ENCODE measurements around the gene RANBP17. TPM values are rescaled to one million over a fixed set of nuclear protein-coding genes. Genes with fewer than 3 reads are reported as not detected.

Gene RANBP17
- polyA plus RNA-seq, 1 donor from 2014 or later, result 25.5 TPM

DNA sequence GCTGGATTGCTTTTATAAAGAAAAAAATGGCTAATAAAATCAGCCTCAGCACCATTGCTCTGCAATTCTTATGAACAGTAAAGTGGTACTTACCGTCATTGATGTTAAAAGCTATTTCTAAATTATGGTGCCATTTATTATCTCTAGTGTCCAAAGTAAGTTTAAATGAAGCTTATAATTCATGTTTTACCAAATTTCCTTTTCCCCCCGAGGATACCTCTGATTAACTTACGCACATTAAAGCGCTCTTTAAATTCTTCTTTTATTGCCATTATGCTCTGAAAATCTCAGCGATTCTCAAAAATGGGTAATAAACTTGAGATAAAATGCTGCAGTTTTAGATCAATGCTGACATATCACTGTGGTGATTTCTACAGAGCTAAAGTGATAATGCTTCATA, 460.7 kb downstream of the RANBP17 start:
- no peaks in the 10 kb centered on the region for H3F3A ChIP-seq (ENCODE audit: insufficient read depth, low read length, poor library complexity, severe bottlenecking)
- no peak overlapping the region for H3K4me3 ChIP-seq (ENCODE audit: low read length)
- no peak overlapping the region for H2AFZ ChIP-seq (ENCODE audit: low read depth, low read length)
- no peak overlapping the region for H3K4me2 ChIP-seq (ENCODE audit: low read length)
- H3K36me3 ChIP-seq (ENCODE audit: insufficient read depth, low read length), result no peaks in the 10 kb centered on the region
- no peaks in the 10 kb centered on the region for H3K9me3 ChIP-seq (ENCODE audit: low read length)
- no peak overlapping the region for H3K9ac ChIP-seq (ENCODE audit: low read length)
- H3K27me3 ChIP-seq (ENCODE audit: insufficient read depth, low read depth, low read length), result peaks cover 63% of the 10 kb centered on the region
- H3K27ac ChIP-seq (ENCODE audit: low read length), result no peak overlapping the region
- no peaks in the 10 kb centered on the region for H4K20me1 ChIP-seq (ENCODE audit: insufficient read depth)
- no peaks in the 10 kb centered on the region for H3K9me2 ChIP-seq (ENCODE audit: insufficient read depth, low read length)
- H3K79me2 ChIP-seq (replicated peaks; ENCODE audit: insufficient read depth, low read length), result no peaks in the 10 kb centered on the region
- TF ChIP-seq, protein P1, sequence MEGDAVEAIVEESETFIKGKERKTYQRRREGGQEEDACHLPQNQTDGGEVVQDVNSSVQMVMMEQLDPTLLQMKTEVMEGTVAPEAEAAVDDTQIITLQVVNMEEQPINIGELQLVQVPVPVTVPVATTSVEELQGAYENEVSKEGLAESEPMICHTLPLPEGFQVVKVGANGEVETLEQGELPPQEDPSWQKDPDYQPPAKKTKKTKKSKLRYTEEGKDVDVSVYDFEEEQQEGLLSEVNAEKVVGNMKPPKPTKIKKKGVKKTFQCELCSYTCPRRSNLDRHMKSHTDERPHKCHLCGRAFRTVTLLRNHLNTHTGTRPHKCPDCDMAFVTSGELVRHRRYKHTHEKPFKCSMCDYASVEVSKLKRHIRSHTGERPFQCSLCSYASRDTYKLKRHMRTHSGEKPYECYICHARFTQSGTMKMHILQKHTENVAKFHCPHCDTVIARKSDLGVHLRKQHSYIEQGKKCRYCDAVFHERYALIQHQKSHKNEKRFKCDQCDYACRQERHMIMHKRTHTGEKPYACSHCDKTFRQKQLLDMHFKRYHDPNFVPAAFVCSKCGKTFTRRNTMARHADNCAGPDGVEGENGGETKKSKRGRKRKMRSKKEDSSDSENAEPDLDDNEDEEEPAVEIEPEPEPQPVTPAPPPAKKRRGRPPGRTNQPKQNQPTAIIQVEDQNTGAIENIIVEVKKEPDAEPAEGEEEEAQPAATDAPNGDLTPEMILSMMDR (IDR thresholded peaks at IDR 0.05; ENCODE audit: poor library complexity, severe bottlenecking), result no peak
- TF ChIP-seq RAD21 (conservative IDR thresholded peaks at IDR 0.05) (no peak), POLR2AphosphoS5 (IDR thresholded peaks at IDR 0.05) (no peak), TAF1 (IDR thresholded peaks at IDR 0.05; ENCODE audit: low read depth) (no peak), EZH2 (IDR thresholded peaks at IDR 0.05; ENCODE audit: borderline replicate concordance, insufficient read depth, low read length, poor library complexity, severe bottlenecking) (no peak), MXI1 (conservative IDR thresholded peaks at IDR 0.05; ENCODE audit: poor library complexity, severe bottlenecking) (no peak)

DNA sequence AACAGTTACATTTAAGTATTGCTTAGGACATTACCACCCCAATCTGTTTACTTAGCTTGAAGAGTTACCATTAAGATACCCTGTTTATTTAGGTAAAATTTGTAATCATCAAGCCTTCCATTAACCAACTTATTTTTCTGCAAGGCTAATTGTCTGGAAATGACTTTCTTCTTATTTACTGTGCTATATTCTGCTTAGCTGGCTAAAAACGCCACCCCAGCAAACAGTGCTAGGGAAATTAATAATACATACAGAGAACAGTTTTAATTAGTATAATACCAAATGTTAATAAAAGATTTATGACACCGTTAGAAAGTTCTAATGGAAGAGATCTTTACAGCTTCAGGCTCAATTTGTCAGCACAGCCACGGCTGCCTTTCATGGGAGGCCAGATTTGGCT, 461.2 kb downstream of the RANBP17 start:
- no peak overlapping the region for H3K9ac ChIP-seq (ENCODE audit: low read length)
- H3K4me2 ChIP-seq (ENCODE audit: low read length), result no peak overlapping the region
- H3F3A ChIP-seq (ENCODE audit: insufficient read depth, low read length, poor library complexity, severe bottlenecking), result no peaks in the 10 kb centered on the region
- H3K9me3 ChIP-seq (ENCODE audit: low read length), result no peaks in the 10 kb centered on the region
- no peaks in the 10 kb centered on the region for H3K36me3 ChIP-seq (ENCODE audit: insufficient read depth, low read length)
- no peaks in the 10 kb centered on the region for H4K20me1 ChIP-seq (ENCODE audit: insufficient read depth)
- no peak overlapping the region for H3K4me3 ChIP-seq (ENCODE audit: low read length)
- peaks cover 59% of the 10 kb centered on the region for H3K27me3 ChIP-seq (ENCODE audit: insufficient read depth, low read depth, low read length)
- no peaks in the 10 kb centered on the region for H3K9me2 ChIP-seq (ENCODE audit: insufficient read depth, low read length)
- TF ChIP-seq, protein P1 (IDR thresholded peaks at IDR 0.05; ENCODE audit: poor library complexity, severe bottlenecking), result no peak
- TF ChIP-seq, protein P2, sequence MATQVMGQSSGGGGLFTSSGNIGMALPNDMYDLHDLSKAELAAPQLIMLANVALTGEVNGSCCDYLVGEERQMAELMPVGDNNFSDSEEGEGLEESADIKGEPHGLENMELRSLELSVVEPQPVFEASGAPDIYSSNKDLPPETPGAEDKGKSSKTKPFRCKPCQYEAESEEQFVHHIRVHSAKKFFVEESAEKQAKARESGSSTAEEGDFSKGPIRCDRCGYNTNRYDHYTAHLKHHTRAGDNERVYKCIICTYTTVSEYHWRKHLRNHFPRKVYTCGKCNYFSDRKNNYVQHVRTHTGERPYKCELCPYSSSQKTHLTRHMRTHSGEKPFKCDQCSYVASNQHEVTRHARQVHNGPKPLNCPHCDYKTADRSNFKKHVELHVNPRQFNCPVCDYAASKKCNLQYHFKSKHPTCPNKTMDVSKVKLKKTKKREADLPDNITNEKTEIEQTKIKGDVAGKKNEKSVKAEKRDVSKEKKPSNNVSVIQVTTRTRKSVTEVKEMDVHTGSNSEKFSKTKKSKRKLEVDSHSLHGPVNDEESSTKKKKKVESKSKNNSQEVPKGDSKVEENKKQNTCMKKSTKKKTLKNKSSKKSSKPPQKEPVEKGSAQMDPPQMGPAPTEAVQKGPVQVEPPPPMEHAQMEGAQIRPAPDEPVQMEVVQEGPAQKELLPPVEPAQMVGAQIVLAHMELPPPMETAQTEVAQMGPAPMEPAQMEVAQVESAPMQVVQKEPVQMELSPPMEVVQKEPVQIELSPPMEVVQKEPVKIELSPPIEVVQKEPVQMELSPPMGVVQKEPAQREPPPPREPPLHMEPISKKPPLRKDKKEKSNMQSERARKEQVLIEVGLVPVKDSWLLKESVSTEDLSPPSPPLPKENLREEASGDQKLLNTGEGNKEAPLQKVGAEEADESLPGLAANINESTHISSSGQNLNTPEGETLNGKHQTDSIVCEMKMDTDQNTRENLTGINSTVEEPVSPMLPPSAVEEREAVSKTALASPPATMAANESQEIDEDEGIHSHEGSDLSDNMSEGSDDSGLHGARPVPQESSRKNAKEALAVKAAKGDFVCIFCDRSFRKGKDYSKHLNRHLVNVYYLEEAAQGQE (IDR thresholded peaks at IDR 0.05; ENCODE audit: borderline replicate concordance), result no peak
- no peak for TF ChIP-seq SMC3 (conservative IDR thresholded peaks at IDR 0.05; ENCODE audit: poor library complexity)
- no peak for TF ChIP-seq EP300 (conservative IDR thresholded peaks at IDR 0.05; ENCODE audit: poor library complexity, severe bottlenecking)
- TF ChIP-seq RAD21 (conservative IDR thresholded peaks at IDR 0.05), result no peak
- no peak for TF ChIP-seq POLR2AphosphoS5 (IDR thresholded peaks at IDR 0.05)
- no peak for TF ChIP-seq EZH2 (IDR thresholded peaks at IDR 0.05; ENCODE audit: borderline replicate concordance, insufficient read depth, low read length, poor library complexity, severe bottlenecking)
- no peak for TF ChIP-seq MXI1 (conservative IDR thresholded peaks at IDR 0.05; ENCODE audit: poor library complexity, severe bottlenecking)
- TF ChIP-seq TAF1 (IDR thresholded peaks at IDR 0.05; ENCODE audit: low read depth), result no peak
- H2AFZ ChIP-seq (ENCODE audit: low read depth, low read length), result no peak overlapping the region
- no peak overlapping the region for H3K27ac ChIP-seq (ENCODE audit: low read length)
- no peaks in the 10 kb centered on the region for H3K79me2 ChIP-seq (replicated peaks; ENCODE audit: insufficient read depth, low read length)
